Activated CD4-positive, alpha-beta T cell treated with anti-CD3 and anti-CD28 coated beads, Interleukin-10, Interleukin-2, amounts not matched to agents 100 ng/mL and 50 ng/mL, durations not matched to agents 16 hours and 8 hours (primary cell): ENCODE measurements around the gene NLGN4X.

Source experiments
- DNase-seq: peaks from one replicate; pipeline ENCODE4 v3.0.0-alpha.2; 2020

Gene NLGN4X

DNA sequence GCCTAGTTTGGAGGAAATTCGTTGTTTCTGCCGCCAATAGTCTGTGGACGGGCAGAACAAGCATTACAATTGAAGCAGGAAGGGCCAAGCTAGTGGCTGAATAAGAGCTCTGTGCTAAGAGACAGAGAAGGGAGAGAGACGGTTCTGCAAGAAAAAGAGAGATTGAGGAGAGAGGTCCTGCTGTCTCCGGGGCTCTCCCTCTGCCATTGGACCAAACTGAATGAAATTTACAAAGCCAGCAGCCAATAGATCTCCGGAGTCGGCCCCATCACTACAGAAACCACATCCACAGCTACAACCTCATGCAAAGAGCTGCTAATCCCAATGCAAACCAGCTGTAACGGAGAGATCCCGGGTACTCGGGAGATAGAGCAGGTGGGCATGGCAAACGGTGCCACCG lies at the start of gene NLGN4X:
NLGN4X (minus strand) TSS at position 148 of the 400 bp plus-strand sequence. CDS start 77,401 bp downstream, outside the sequence.
- no peak for DNase-seq

DNA sequence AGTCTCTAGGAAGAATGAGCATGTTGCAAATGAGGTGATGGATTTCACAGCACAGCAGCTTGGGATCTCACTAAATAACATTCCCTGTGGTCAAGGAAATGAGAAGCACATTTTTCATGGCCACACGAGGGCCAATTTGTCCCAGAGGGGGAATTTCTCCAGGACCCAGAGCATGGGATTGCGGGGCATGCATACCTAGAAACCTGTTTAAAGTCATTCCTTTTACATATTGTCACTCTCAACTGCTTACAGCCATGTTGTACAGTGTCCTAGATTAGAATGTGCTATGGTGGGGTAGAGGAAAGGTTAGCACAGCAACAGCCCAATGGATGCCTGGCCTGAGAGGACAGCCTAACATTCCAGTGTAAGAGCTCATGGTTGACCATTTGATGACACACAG lies 37.4 kb upstream of the NLGN4X start:
- no peak for DNase-seq

DNA sequence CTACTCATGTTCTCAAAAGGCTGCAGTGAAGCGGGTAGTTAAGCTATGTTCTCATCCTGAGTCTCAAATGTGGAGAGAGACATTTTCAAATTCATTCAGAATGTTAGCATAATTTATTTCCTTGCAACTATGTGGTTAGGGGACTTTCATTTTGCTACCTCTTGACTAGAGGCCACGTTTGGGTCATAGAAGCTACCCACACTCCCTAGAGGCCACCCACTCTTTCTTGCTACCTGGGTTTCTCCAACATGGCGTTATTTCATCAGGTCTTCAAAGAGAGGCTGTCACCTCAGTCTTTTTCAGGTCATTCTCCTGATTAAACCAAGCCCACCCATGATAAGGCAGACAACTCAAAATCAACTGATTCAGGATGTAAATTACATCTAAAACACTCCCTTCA lies 34.3 kb upstream of the NLGN4X start:
- DNase-seq = no peak

GRCh38 chrX:6257025-6257424 lies 28.4 kb upstream of the NLGN4X start:
- DNase-seq = no peak

- no peak for DNase-seq
Measured at GRCh38 chrX:6244666-6245065, 16.0 kb upstream of the NLGN4X start.

DNA sequence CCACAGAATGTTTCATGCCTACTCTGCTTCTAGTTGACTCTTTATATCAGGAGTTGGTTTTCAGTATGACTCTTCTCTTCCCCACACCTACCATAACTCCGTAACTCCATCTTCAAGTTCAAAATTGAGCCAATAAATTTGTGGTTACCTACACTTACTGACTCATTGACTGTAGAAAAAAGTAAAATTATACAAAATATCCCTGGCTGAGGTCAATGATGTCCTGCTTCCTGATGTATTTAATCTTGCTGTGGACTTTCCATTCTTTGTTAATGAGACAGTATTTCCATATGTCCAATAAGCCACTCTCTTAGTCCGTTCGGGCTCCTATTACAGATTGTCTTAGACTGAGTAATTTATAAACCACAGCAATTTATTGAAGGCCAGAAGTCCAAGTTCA lies 9.9 kb upstream of the NLGN4X start:
- no peak for DNase-seq

GRCh38 chrX:6227935-6228334 lies 732 bp downstream of the NLGN4X start:
- DNase-seq = no peak

DNA sequence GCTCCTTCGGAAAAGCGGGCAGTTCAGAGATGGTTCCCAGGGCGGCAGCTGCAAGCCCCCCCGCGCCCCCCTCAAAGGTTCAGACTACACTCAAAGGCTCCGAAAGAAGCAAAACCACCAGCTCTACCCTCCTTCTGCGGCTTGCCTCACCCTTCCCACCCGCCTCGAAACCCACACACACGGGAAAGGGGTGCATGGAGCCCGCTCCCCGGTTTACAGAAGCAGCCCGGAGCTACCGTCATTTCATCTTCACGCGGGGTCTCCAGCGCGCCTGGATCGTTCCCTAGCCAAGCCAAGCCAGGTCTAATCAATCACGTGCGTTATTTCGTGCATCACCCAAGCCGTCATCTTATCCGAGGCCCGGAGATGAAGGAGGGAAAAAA lies 1.2 kb downstream of the NLGN4X start:
- DNase-seq = no peak

DNA sequence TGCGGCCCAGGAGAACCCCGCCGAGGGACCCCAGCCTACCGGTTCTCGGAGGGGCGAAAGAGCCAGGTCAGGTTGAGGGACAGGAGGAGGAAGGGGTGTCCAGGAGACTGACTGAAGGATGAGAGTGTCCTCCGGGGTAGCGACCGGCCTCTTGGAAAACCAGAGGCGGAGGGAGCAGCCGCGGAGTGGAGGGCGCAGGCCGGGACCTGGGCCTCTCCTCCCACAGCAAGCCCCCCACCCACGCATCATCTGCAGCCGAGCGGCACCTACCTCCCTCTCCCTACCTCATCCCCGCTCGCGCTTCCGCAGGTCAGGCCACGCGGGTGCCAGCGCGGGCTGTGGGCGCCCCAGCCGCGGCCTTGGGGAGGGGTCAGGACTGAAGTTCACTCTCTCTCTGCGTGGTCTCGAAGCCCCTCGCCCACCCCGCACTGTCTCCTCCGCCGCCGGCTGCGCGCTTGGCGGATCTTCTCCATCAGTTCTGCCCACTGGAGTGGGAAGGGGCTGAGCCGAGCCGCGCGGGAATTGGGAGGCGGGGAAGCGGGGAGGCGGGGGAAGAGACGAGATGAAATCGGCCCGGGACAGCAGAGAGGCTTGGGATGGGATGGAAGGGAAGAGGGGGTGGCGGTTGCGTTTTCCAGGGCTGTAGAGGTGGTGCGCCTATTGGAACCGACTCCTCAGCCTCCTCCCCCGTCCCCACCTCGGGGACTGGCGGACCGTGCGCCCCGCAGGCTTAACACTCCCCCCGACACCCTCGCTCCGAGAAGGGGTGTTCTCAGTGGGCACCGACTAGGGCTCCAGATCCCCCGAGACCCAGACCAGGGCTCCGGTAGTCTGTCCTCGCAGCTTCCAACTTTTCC lies 1.8 kb downstream of the NLGN4X start:
- DNase-seq = no peak

GRCh38 chrX:6225911-6226595 lies 2.6 kb downstream of the NLGN4X start:
- no peak for DNase-seq

- DNase-seq = no peak
Measured at GRCh38 chrX:6225288-6225910, 3.3 kb downstream of the NLGN4X start.

- no peak for DNase-seq
Measured at GRCh38 chrX:6223516-6223915, 5.2 kb downstream of the NLGN4X start.

- DNase-seq = no peak
Measured at GRCh38 chrX:6210230-6210629, 18.4 kb downstream of the NLGN4X start.

DNA sequence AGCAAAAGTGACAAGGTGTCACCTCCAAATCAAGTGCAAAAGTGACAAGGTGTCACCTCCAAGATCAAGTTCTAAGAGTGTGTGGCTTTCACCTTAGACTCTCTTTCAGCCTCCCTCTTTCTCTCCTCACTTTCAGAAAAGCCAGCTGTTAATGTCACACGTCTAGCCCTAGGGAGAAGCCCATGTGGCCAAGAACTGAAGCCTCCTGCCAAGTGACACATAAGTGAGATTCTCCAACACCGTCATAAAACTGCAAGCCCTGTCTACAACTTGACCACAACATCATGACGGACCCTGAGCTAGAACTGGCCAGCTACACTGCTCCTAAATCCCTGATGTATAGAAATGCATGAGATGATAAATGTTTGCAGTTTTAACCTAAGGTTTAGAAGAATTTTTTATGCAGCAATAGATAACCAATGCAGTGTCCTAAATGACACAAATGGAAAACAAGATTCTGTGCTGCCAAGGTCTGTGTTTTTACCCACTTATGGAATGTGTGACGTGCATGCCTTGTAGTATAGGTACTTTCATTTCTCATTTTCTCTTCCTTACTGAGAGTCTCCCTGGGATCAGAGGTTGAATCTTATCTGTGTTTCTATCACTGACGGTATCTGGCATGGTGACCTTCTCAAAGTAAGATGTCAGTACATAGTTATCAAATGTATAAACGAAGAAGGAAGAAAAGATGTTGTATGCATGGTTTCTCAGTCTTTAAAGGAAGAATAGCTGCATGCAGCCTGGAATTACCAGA lies 25.0 kb downstream of the NLGN4X start:
- no peak for DNase-seq

DNA sequence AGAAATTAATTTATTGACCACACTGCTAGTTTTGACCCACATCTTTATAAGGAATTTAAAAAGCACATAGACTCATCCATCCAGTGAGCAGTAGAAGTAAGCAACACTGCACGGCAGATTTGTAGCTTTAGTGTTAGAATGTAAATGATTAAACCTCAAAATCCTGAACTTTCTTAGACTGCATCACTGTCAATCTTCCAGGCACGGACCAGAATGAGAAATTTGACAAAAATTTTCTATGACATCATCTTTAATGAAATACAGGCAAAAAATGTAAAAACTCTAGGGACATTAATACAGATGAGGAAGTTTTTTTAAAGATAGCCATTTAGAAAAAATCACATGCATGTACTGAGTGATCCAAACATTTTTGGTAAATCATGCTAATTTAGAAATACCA lies 29.2 kb downstream of the NLGN4X start:
- no peak for DNase-seq

GRCh38 chrX:6187256-6187655 lies 41.4 kb downstream of the NLGN4X start:
- no peak for DNase-seq

DNA sequence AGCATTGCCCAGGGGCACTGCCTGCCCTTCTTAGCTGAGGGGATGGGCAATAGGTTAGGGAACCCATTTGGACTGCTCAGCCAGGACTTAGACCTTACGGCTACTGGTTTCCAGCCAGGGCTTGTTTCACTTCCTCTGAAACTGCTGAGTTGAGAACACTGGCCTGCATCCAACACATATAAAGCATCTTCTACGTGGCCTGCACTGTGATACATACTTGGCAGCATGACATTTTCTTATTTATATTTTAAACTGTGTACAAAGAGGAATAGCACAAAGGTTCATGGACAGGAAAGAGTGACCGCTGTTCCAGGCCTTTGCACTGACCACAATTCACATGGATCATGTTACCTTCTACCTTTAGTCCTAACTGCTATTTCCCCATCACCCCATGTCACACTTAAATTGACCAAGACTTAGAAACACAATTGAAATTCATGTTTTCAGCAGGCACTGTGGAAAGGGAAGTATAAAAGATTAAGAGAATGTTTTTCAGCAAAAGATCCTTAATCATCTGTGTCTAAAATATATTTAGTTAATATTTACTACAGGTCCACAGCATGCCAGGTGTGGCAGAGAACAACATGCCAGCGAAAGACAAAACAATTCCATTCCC lies 43.7 kb downstream of the NLGN4X start:
- no peak for DNase-seq

DNA sequence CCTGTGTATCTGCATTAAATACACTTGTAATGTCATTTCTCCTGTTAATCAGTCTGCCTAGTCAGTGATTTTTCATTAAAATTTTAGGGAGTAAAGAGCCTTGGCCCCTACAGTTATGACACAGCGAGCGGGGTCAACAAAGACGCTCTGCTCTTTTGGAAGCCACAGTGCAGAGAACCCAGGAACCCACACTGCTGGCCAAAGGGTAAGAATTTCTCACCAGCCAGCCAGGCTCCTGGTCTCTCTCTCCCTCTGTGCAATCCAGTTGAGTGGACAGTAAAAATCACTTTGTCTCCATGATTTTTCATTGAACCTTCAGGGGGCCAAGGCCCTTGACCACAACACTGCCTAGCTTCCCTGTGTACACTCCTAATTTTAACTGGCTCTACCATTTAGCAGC lies 52.8 kb downstream of the NLGN4X start:
- no peak for DNase-seq

GRCh38 chrX:6170424-6170823 lies 58.2 kb downstream of the NLGN4X start:
- DNase-seq = no peak

- DNase-seq = no peak
Measured at GRCh38 chrX:6169407-6169806, 59.3 kb downstream of the NLGN4X start.

DNA sequence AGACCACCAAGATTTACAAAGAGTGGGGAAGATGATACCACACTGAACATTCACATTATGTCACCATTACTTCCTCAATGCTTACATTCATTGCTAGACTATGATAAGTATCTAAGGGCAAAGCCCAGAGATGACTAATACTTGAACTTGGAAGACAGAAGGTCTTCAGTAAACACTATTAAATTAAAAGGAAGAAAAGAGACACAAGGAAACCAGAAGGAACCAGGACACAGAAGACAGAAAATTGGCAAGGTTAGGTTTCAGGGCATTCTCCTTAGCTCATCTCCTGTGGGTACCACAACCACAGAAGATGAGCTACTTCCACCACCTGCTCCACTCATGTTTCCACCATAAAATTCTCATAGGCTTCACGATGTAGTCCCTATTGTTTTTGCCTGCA lies 64.9 kb downstream of the NLGN4X start:
- DNase-seq = no peak

DNA sequence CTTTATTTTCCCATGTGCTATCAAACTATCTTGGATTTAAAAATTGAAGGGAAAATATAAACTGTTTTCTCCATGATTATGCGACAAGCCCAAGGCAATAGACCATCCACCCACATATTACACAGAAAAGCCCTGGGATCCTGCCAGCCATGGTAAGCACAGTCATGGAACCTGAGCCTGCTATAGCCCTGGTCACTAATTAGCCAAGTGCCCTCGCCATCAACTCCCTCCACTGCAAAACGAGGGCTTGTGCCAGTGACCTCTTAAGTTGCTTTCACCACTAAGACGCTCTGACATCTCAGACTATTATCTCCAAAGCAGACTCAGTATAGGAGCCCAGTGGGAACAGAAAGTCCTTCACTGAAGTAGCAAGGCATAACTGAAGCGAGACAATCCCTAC lies 69.2 kb downstream of the NLGN4X start:
- no peak for DNase-seq

- DNase-seq = no peak
Measured at GRCh38 chrX:6151971-6152370, 76.7 kb downstream of the NLGN4X start.
